Smooth muscle cell (in vitro differentiated cells): ENCODE results near the gene INPPL1. TPM values are rescaled to one million over a fixed set of nuclear protein-coding genes. Genes with fewer than 3 reads are reported as not detected.

Experiments used
- DNase-seq: peaks from one replicate; lab custom pipeline; 2025; ENCODE audit not compliant: unreplicated experiment; lab: John Stamatoyannopoulos, UW
- H2AFZ ChIP-seq: fragments of 200-600 bp; sonication (generic); 2 replicates; pipeline ENCODE4 v1.6.0; 2016; ENCODE audit warnings: antibody characterized with exemption, low read depth, mild to moderate bottlenecking
- H3F3A ChIP-seq: fragments of 200-600 bp; sonication (generic); 2 replicates; pipeline ENCODE4 v1.6.0; 2017; ENCODE audit warnings: antibody characterized with exemption, low read depth
- H3K27ac ChIP-seq: fragments of 200-600 bp; sonication (generic); 2 replicates; pipeline ENCODE4 v1.5.1; 2016; ENCODE audit warnings: low read depth, mild to moderate bottlenecking
- H3K27me3 ChIP-seq: fragments of 200-600 bp; sonication (generic); 2 replicates; pipeline ENCODE4 v1.6.1; 2016; ENCODE audit warnings: low read depth, mild to moderate bottlenecking
- H3K36me3 ChIP-seq: fragments of 200-600 bp; sonication (generic); 2 replicates; pipeline ENCODE4 v1.5.1; 2016; ENCODE audit warnings: low read depth
- H3K4me1 ChIP-seq: fragments of 200-600 bp; sonication (generic); 2 replicates; pipeline ENCODE4 v1.5.1; 2016; ENCODE audit warnings: low read depth
- H3K4me2 ChIP-seq: fragments of 200-600 bp; sonication (generic); 2 replicates; pipeline ENCODE4 v1.6.0; 2016; ENCODE audit warnings: mild to moderate bottlenecking
- H3K4me3 ChIP-seq: fragments of 200-600 bp; sonication (generic); 2 replicates; pipeline ENCODE4 v1.5.1; 2016; ENCODE audit warnings: mild to moderate bottlenecking
- H3K79me2 ChIP-seq: fragments of 200-600 bp; sonication (generic); 2 replicates; pipeline ENCODE4 v1.6.0; 2016; ENCODE audit warnings: low read depth, mild to moderate bottlenecking
- H3K9ac ChIP-seq: fragments of 200-600 bp; sonication (generic); 2 replicates; pipeline ENCODE4 v1.6.0; 2016; ENCODE audit warnings: low read depth
- H3K9me3 ChIP-seq: fragments of 200-600 bp; sonication (generic); replicated peaks from 2 replicates; pipeline ENCODE4 v1.5.1; 2016; ENCODE audit warnings: low read depth
- H4K20me1 ChIP-seq: fragments of 200-600 bp; sonication (generic); 2 replicates; pipeline ENCODE4 v1.6.0; 2016; ENCODE audit warnings: low read depth
- CTCF ChIP-seq: fragments of 200-600 bp; sonication (generic); IDR thresholded peaks from 2 replicates; pipeline ENCODE4 v1.5.1; 2017; ENCODE audit warnings: borderline replicate concordance, mild to moderate bottlenecking, antibody characterized with exemption; ENCODE audit not compliant: insufficient read depth, poor library complexity, severe bottlenecking
- WGBS: methylation state at CpG from one replicate; pipeline ENCODE4 v1.1.7; 2016; ENCODE audit warnings: low lambda C conversion rate; 5-methylcytosine and 5-hydroxymethylcytosine counted together
- polyA plus RNA-seq: library from polyadenylated mRNA; unstranded; fragments of >200 nt; fragmentation: Nextera tagmentation; extraction: Ambion mirVana; gene quantifications from 2 replicates; pipeline ENCODE4 v1.2.1, GENCODE V29; 2016
- total RNA-seq: library from RNA; depleted of rRNA; stranded (reverse); fragments of >200 nt; gene quantifications from 2 replicates; pipeline ENCODE4 v1.2.3, GENCODE V29; 2014

Gene INPPL1
- total and polyA plus RNA-seq, 2 experiments from 2014 or later, result 71.6 to 95.6 TPM

DNA sequence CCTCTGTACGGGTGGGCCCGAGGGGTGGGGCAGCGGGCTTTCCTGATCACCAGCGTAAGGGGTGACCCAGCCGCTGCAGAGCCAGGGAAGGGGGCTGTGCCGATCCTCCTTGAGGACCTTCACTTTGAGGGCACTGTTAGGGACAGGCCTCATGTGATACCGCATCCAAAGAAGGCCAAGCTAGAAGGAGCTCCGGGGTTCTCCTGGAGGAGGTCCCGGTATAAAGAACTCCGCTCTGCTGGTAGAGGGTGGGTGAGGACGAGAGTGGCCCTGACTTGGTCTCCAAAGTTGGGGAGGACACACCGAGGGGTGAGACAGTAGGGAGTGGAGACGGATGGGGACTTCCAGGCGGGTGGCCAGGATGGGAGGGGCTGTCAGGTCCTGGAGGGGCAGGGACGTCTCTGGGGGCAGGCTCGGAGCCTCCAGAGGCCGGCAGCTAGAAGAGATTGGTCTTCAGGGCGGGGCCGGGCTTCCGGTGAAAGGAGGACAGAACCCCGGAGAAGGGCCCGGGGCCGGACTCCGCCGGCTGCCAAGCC is 14.8 kb downstream of the INPPL1 start:
- H4K20me1 ChIP-seq, result peaks cover 43% of the 10 kb centered on the region
- H3K4me1 ChIP-seq, result peaks cover 16% of the 10 kb centered on the region
- no peak for DNase-seq
- H2AFZ ChIP-seq, result no peak overlapping the region
- peaks cover 45% of the 10 kb centered on the region for H3K27me3 ChIP-seq
- WGBS, result 15% methylated on average over 22 of the region's 25 CpGs
- peak overlapping the region; percentile 82 for H3K4me2 ChIP-seq
- H3K36me3 ChIP-seq, result no peaks in the 10 kb centered on the region
- no peak overlapping the region for H3K27ac ChIP-seq
- no peak for TF ChIP-seq CTCF
- peaks cover 20% of the 10 kb centered on the region for H3F3A ChIP-seq
- H3K9me3 ChIP-seq, result no peaks in the 10 kb centered on the region
- no peak overlapping the region for H3K9ac ChIP-seq
- no peaks in the 10 kb centered on the region for H3K79me2 ChIP-seq
- peak overlapping the region; percentile 32 for H3K4me3 ChIP-seq

DNA sequence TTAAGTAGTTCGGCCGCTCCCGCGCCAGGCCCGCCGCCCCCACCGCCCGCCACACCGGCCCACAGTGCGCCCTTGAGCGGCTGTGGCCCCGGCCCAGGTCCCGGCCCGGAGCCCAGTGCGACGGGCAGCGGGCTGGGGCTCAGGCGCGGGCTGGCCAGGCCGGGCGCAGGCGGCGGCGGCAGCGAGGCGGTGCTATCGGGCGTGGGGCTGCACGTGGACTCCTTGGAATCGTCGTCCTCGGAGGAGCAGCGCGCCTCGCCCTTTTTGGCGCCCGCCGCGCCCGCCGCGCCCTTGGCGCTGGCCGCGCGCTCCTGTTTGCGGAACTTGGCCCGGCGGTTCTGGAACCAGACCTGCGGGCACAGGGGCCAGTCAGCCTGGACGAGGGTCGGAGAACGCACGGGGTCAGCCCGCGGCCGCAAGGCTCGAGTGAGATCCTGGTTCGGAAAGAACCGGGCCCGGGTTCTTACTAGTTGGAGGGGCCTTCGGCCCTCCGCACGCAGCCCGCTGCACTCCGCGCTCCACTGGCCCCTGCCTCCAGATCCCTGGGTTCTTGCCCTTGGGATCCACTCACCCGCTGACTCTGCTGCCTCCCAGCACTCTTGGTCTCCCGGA is 15.4 kb downstream of the INPPL1 start:
- no peak for DNase-seq
- Histone ChIP-seq H3K27ac (no peak overlapping the region), H3K4me1 (peaks cover 16% of the 10 kb centered on the region), H2AFZ (no peak overlapping the region), H4K20me1 (peaks cover 38% of the 10 kb centered on the region), H3K9ac (no peak overlapping the region), H3K9me3 (no peaks in the 10 kb centered on the region), H3K79me2 (no peaks in the 10 kb centered on the region), H3K4me2 (peak overlapping the region; percentile 82), H3K36me3 (no peaks in the 10 kb centered on the region), H3F3A (peaks cover 20% of the 10 kb centered on the region), H3K27me3 (peaks cover 51% of the 10 kb centered on the region), H3K4me3 (peak overlapping the region; percentile 32)
- TF ChIP-seq CTCF, result no peak
- WGBS, result 8% methylated on average over 42 of the region's 69 CpGs

DNA sequence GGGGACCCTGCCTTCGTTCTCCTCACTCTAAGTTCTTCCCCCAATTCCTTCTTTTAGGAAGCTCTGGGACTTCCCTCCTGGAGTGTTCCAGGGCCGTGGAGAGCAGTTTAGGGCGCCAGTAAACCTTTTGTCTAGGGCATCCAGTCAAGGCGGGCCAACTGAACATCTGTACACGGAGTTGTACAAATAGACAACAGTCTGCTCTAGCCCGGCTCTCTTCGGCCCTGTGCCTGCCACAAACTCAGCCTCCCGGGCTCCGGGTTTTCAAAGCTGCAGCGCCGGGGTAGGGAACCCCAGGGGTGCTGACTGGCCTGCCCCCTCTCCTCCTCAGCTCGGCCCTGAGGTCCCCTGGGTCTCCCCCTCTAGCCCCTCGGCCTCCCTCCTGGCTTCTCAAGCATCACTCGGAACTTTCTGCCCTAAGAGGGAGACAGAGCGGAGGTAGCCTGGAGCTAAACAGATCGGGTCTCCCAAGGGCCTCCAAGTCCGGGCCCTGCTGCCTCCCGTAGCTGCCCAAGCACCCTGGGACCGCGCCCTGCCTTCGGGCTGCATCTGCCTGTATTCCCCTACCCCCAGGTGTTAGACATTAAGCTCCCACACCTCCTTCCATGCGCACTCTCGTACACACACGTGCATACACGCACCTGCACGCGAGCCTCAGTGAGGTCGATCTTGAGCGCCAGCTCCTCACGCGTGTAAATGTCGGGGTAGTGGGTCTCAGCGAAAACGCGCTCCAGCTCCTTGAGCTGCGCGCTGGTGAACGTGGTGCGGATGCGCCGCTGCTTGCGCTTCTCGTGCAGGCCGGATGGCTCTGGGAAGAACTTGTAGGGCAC is 16.1 kb downstream of the INPPL1 start:
- H3K9ac ChIP-seq, result no peak overlapping the region
- 35% methylated on average over 44 of the region's 44 CpGs for WGBS
- no peaks in the 10 kb centered on the region for H3K36me3 ChIP-seq
- no peaks in the 10 kb centered on the region for H3K9me3 ChIP-seq
- H3K79me2 ChIP-seq, result no peaks in the 10 kb centered on the region
- no peak overlapping the region for H2AFZ ChIP-seq
- no peak for TF ChIP-seq CTCF
- DNase-seq, result no peak
- no peak overlapping the region for H3K27ac ChIP-seq
- H3K4me2 ChIP-seq, result peak overlapping the region; percentile 82
- H3F3A ChIP-seq, result peaks cover 20% of the 10 kb centered on the region
- peaks cover 58% of the 10 kb centered on the region for H3K27me3 ChIP-seq
- H3K4me1 ChIP-seq, result peaks cover 16% of the 10 kb centered on the region
- peaks cover 30% of the 10 kb centered on the region for H4K20me1 ChIP-seq
- H3K4me3 ChIP-seq, result peak overlapping the region; percentile 32
